HUES48 (cell line): ENCODE data around the gene LINS1.
"Not testable (repeated sequence)": the region's sequence is repeated elsewhere in the genome, so short reads cannot be mapped to it uniquely, and the experiment has no call there.

Experiments used
- H3K27ac ChIP-seq: one replicate; pipeline ENCODE4 v1.7.0; 2013; ENCODE audit warnings: low read depth, low read length, inconsistent platforms
- H3K27me3 ChIP-seq: 2 replicates; pipeline ENCODE4 v1.6.1; 2013; ENCODE audit warnings: mild to moderate bottlenecking, low read length; ENCODE audit not compliant: control insufficient read depth, insufficient read depth
- H3K36me3 ChIP-seq: 2 replicates; pipeline ENCODE4 v1.6.1; 2013; ENCODE audit warnings: low read length; ENCODE audit not compliant: control insufficient read depth, insufficient read depth
- H3K4me1 ChIP-seq: 2 replicates; pipeline ENCODE4 v1.6.1; 2013; ENCODE audit warnings: mild to moderate bottlenecking, low read length; ENCODE audit not compliant: control insufficient read depth, insufficient read depth
- H3K4me3 ChIP-seq: 2 replicates; pipeline ENCODE4 v1.5.1; 2013; ENCODE audit warnings: mild to moderate bottlenecking, low read depth, low read length
- H3K9ac ChIP-seq: 2 replicates; pipeline ENCODE4 v1.6.1; 2013; ENCODE audit warnings: mild to moderate bottlenecking, low read depth, low read length, moderate library complexity
- H3K9me3 ChIP-seq: 2 replicates; pipeline ENCODE4 v1.6.1; 2013; ENCODE audit warnings: low read length; ENCODE audit not compliant: control insufficient read depth, insufficient read depth

Gene LINS1

DNA sequence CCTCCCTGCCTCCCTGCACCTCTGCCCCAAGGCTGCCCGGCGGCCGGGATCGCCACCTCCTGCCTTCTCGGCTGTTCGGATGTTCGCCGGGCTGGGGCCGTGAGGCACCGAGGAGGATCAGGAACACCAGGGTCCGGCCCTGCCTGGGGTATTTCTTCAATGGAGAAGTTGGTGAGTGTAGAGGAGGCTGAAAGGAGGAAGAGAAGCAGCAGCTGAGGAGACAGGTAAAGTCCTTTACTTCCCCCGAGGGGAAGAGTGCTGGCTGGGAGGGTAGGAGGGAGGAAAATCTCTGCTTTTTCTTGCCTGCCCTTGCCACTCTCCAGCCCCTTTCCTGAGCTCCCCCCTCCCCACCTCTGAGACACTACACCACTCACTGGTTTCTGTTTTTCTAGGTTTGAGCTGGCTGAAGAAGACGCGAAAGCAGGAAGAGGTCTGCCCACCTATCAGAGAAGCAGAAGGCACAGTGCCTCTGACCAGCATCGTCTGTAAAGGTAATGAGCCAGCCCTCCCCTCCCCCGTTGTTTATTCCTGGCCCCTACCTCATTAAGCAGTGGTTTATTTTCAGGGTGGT lies 924 bp upstream of the LINS1 start:
- peak overlapping the region; percentile 97 for H3K4me3 ChIP-seq
- no peaks in the 10 kb centered on the region for H3K9me3 ChIP-seq
- H3K36me3 ChIP-seq = peaks cover 21% of the 10 kb centered on the region
- H3K27ac ChIP-seq = peak overlapping the region; percentile 79
- no peaks in the 10 kb centered on the region for H3K27me3 ChIP-seq
- H3K4me1 ChIP-seq = peaks cover 12% of the 10 kb centered on the region
- H3K9ac ChIP-seq = peak overlapping the region; percentile 71

- Histone ChIP-seq H3K4me3 (peak overlapping the region; percentile 96), H3K9me3 (no peaks in the 10 kb centered on the region), H3K27me3 (no peaks in the 10 kb centered on the region), H3K27ac (peak overlapping the region; percentile 68), H3K36me3 (peaks cover 17% of the 10 kb centered on the region), H3K4me1 (peaks cover 12% of the 10 kb centered on the region), H3K9ac (peak overlapping the region; percentile 55; the same call in 1 of the 2 replicates)
Observed at GRCh38 chr15:100601617-100602063, 344 bp downstream of the LINS1 start.

DNA sequence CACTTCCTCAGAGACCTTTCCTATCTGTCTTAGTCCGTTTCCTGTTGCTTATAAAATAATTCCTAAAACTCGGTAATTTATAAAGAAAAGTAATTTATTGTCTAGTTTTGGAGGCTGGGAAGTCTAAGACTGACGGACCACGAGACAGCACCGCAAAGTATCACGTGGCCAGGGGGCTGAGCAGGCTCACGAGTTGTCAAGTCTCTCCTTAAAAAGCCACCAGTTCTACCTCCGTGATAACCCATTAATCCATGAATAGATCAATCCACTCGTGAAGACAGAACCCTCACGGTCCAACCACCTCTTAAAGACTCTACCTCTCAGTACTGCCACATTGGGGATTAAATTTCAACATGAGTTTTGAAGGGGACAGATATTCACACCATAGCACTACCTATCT lies 821 bp downstream of the LINS1 start:
- Histone ChIP-seq H3K36me3 (peaks cover 13% of the 10 kb centered on the region), H3K9me3 (no peaks in the 10 kb centered on the region), H3K27me3 (no peaks in the 10 kb centered on the region), H3K4me1 (peaks cover 12% of the 10 kb centered on the region), H3K9ac (peak overlapping the region; percentile 55), H3K4me3 (peak overlapping the region; percentile 96), H3K27ac (peak overlapping the region; percentile 68)

GRCh38 chr15:100598655-100599054 lies 3.3 kb downstream of the LINS1 start:
- Histone ChIP-seq H3K4me1 (peaks cover 10% of the 10 kb centered on the region), H3K9me3 (no peaks in the 10 kb centered on the region), H3K27me3 (no peaks in the 10 kb centered on the region), H3K27ac (no peak overlapping the region), H3K9ac (no peak overlapping the region), H3K36me3 (no peaks in the 10 kb centered on the region), H3K4me3 (no peak overlapping the region)

DNA sequence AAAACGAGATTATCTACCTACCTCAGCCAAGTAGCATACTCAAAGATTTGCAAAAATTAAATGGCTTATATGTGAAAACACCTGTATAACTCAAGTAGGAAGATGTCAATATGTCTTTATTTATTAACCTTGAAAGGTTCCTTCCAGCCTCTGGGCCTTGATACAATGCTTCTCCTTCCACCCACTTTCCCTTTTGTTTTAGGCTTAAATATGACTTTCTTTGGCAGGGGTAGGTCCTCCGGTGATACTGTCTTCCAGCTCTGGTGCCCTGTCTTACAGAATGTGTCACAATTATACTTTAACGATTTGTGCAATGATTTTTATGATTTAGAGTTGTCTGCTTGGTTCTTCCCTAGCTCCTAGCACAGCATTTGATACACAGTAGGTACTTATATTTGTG lies 4.1 kb downstream of the LINS1 start:
- H3K36me3 ChIP-seq = no peaks in the 10 kb centered on the region

GRCh38 chr15:100596792-100597191 lies 5.2 kb downstream of the LINS1 start:
- Histone ChIP-seq H3K4me1 (peaks cover 6% of the 10 kb centered on the region; the same call in 1 of the 2 replicates), H3K27ac (no peak overlapping the region), H3K36me3 (no peaks in the 10 kb centered on the region), H3K27me3 (no peaks in the 10 kb centered on the region), H3K4me3 (no peak overlapping the region), H3K9me3 (peaks cover 6% of the 10 kb centered on the region), H3K9ac (no peak overlapping the region)

More for the DNA sequence above, 4.1 kb downstream of the LINS1 start:
- Histone ChIP-seq H3K4me1 (peaks cover 6% of the 10 kb centered on the region; the same call in 1 of the 2 replicates), H3K27me3 (no peaks in the 10 kb centered on the region), H3K9me3 (no peaks in the 10 kb centered on the region; the same call in 1 of the 2 replicates), H3K4me3 (no peak overlapping the region), H3K27ac (no peak overlapping the region), H3K9ac (no peak overlapping the region)

- Histone ChIP-seq H3K9ac (no peak overlapping the region), H3K4me3 (no peak overlapping the region), H3K4me1 (peaks cover 6% of the 10 kb centered on the region; the same call in 1 of the 2 replicates), H3K27me3 (no peaks in the 10 kb centered on the region), H3K36me3 (no peaks in the 10 kb centered on the region), H3K9me3 (peaks cover 10% of the 10 kb centered on the region), H3K27ac (no peak overlapping the region)
Observed at GRCh38 chr15:100595964-100596363, 6.0 kb downstream of the LINS1 start.

DNA sequence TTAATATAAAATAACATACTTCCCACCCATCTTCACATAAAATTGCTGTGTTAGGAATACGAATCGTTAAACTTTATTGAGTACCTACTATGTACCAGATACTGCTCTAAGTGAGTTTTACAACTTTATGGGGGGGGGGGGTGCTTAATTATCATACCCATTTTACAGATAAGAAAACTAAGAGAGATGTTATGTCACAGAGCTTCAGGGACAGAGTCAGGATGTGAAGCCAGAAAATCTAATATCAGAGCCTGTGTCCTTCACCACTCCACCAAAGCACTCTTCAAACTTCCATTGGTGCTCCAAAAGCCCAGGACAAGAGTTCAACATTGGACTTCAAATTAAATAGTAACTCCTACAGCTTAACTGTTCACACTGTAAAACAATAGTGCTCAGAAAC lies 8.6 kb downstream of the LINS1 start:
- Histone ChIP-seq H3K36me3 (no peaks in the 10 kb centered on the region), H3K27ac (no peak overlapping the region), H3K9me3 (peaks cover 33% of the 10 kb centered on the region), H3K9ac (no peak overlapping the region), H3K27me3 (no peaks in the 10 kb centered on the region), H3K4me3 (no peak overlapping the region), H3K4me1 (no peaks in the 10 kb centered on the region)

GRCh38 chr15:100592898-100593297 lies 9.1 kb downstream of the LINS1 start:
- no peak overlapping the region for H3K9ac ChIP-seq
- no peaks in the 10 kb centered on the region for H3K4me1 ChIP-seq
- H3K27me3 ChIP-seq = no peaks in the 10 kb centered on the region
- H3K36me3 ChIP-seq = no peaks in the 10 kb centered on the region
- H3K4me3 ChIP-seq = no peak overlapping the region
- H3K9me3 ChIP-seq = peaks cover 39% of the 10 kb centered on the region
- no peak overlapping the region for H3K27ac ChIP-seq

DNA sequence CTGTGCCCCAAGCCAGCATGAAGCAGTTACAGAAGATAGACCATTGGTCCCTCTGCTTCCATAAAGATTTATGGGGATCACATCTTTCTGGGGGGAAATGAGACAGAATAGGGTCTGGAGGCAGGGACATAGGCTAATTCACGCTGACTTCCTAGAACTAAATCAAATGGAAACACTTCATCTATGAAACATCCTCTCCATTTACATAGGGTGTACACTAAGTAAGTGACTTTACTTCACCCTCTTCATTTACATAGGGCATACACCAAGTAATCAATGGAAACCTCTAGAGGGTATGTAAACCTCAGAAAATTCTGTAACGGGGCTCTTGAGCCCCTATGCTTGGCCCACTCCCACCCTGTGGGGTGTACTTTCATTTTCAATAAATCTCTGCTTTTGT lies 10.1 kb downstream of the LINS1 start:
- no peak overlapping the region for H3K4me3 ChIP-seq
- H3K9me3 ChIP-seq = peaks cover 48% of the 10 kb centered on the region
- H3K36me3 ChIP-seq = no peaks in the 10 kb centered on the region
- no peaks in the 10 kb centered on the region for H3K27me3 ChIP-seq
- H3K9ac ChIP-seq = no peak overlapping the region
- no peaks in the 10 kb centered on the region for H3K4me1 ChIP-seq
- H3K27ac ChIP-seq = no peak overlapping the region

GRCh38 chr15:100591163-100591562 lies 10.8 kb downstream of the LINS1 start:
- not testable (repeated sequence) for H3K36me3 ChIP-seq, H3K27ac ChIP-seq, H3K9ac ChIP-seq, H3K4me1 ChIP-seq, H3K27me3 ChIP-seq, H3K4me3 ChIP-seq
- peaks cover 50% of the 10 kb centered on the region for H3K9me3 ChIP-seq
